K562 (cell line): ENCODE results near the gene GALNT12. TPM values are rescaled to one million over a fixed set of nuclear protein-coding genes. Genes with fewer than 3 reads are reported as not detected.

ENCODE experiments used
- ATAC-seq: fragments of 200-7000 bp; cut with Tn5 transposase; 3 replicates; pipeline ENCODE4 v1.9.1; 2020; ENCODE audit warnings: moderate library complexity
- BruUV-seq: library from RNA; stranded (reverse); fragments of 400-500 nt; replicated peaks from 2 replicates; lab custom pipeline; 2021; lab: Mats Ljungman, UMichigan
- CTCF ChIA-PET: fragments of 300-600 bp; formaldehyde crosslinking; extraction: SDS; loops from one replicate; lab custom pipeline; 2021; ENCODE audit warnings: low intra/inter-chr PET ratio; lab: Yijun Ruan, JAX
- POLR2A ChIA-PET: fragments of 300-600, 350-650 bp; sonication (Branson Sonifier 250); formaldehyde crosslinking; extraction: SDS; loops from one replicate; lab custom pipeline; 2021; ENCODE audit warnings: antibody characterized with exemption, inconsistent platforms; lab: Yijun Ruan, JAX
- DNase-seq, 4 experiments: peaks; one replicate each; pipeline versions ENCODE4 v3.0.0 to v3.0.0-alpha.2; 2011 to 2018; ENCODE audit warnings: low spot score in 3 of 4, mixed read lengths in 3 of 4; ENCODE audit errors: extremely low read depth in 1 of 4
- FAIRE-seq: peaks from 2 replicates; lab custom pipeline; 2011; peaks lifted over from hg19 to GRCh38; lab: Jason Lieb, UNC
- H2AFZ ChIP-seq: 2 replicates; pipeline ENCODE4 v1.6.0; 2011; ENCODE audit warnings: low read depth, low read length, control low read depth, inconsistent platforms
- H3K27ac ChIP-seq: fragments of 200-600 bp; 3 replicates; pipeline ENCODE4 v1.8.0; 2011; ENCODE audit warnings: low read depth, mild to moderate bottlenecking, control low read depth, inconsistent platforms, low read length, moderate library complexity, mixed read lengths; ENCODE audit errors: extremely low read depth
- H3K27me3 ChIP-seq, 2 experiments: fragments of 300-600 bp in 1 of 2; 2 replicates in 1 of 2; 3 replicates in 1 of 2; pipeline versions ENCODE4 v1.6.0 to v1.8.0; 2011; ENCODE audit warnings: inconsistent platforms in 2 of 2, low read length in 2 of 2, mild to moderate bottlenecking in 1 of 2, mixed read lengths in 1 of 2, moderate library complexity in 1 of 2; ENCODE audit not compliant: control insufficient read depth in 2 of 2, insufficient read depth in 2 of 2
- H3K36me3 ChIP-seq: fragments of 300-600 bp; 3 replicates; pipeline ENCODE4 v1.8.0; 2011; ENCODE audit warnings: mild to moderate bottlenecking, low read length, inconsistent platforms; ENCODE audit not compliant: control insufficient read depth, insufficient read depth
- H3K4me1 ChIP-seq, 2 experiments: fragments of 200-600 bp in 1 of 2; replicated peaks in 1 of 2; 2 replicates in 1 of 2; 3 replicates in 1 of 2; pipeline versions ENCODE4 v1.5.1 to v1.8.0; 2011; ENCODE audit warnings: inconsistent platforms in 2 of 2, low read length in 2 of 2, mild to moderate bottlenecking in 1 of 2, mixed read lengths in 1 of 2, moderate library complexity in 1 of 2; ENCODE audit not compliant: control insufficient read depth in 2 of 2, insufficient read depth in 2 of 2
- H3K4me2 ChIP-seq: 2 replicates; pipeline ENCODE4 v1.6.1; 2011; ENCODE audit warnings: low read length, control low read depth, inconsistent platforms, mixed read lengths; ENCODE audit not compliant: insufficient read depth
- H3K4me3 ChIP-seq: fragments of 200-600 bp; sonication (generic), shearing (Covaris generic); 2 replicates; pipeline ENCODE4 v1.5.1; 2016; ENCODE audit warnings: control low read depth, inconsistent platforms
- H3K79me2 ChIP-seq: fragments of 200-600 bp; 3 replicates; pipeline ENCODE4 v1.8.0; 2011; ENCODE audit warnings: low read length, inconsistent platforms; ENCODE audit not compliant: control insufficient read depth, insufficient read depth
- H3K9ac ChIP-seq, 2 experiments: 2 replicates each; pipeline versions ENCODE4 v1.6.0 to v1.6.1; 2011; ENCODE audit warnings: low read depth in 2 of 2, low read length in 2 of 2, control low read depth in 1 of 2, inconsistent platforms in 1 of 2, mild to moderate bottlenecking in 1 of 2, mixed read lengths in 1 of 2; ENCODE audit not compliant: insufficient read depth in 1 of 2
- H3K9me1 ChIP-seq: one replicate; pipeline ENCODE4 v1.6.0; 2011; ENCODE audit warnings: inconsistent platforms, mild to moderate bottlenecking, low read length, moderate library complexity; ENCODE audit not compliant: control insufficient read depth, insufficient read depth
- H3K9me3 ChIP-seq: replicated peaks from 2 replicates; pipeline ENCODE4 v1.5.1; 2011; ENCODE audit warnings: low read depth, low read length, inconsistent platforms; ENCODE audit not compliant: control insufficient read depth, insufficient read depth
- H4K20me1 ChIP-seq: replicated peaks from 2 replicates; pipeline ENCODE4 v1.6.1; 2011; ENCODE audit warnings: low read length, inconsistent platforms, mixed read lengths; ENCODE audit not compliant: control insufficient read depth, insufficient read depth
- ATF7 ChIP-seq: fragments of 450-650 bp; IDR thresholded peaks from 2 replicates; pipeline ENCODE4 v1.7.1; 2014; ENCODE audit warnings: mild to moderate bottlenecking, moderate library complexity
- DNMT1 ChIP-seq: fragments of 450-650 bp; IDR thresholded peaks from 2 replicates; pipeline ENCODE4 v1.6.1; 2016; ENCODE audit warnings: antibody characterized with exemption, mild to moderate bottlenecking
- PHB2 ChIP-seq: fragments of 450-650 bp; IDR thresholded peaks from 2 replicates; pipeline ENCODE4 v1.6.1; 2017; ENCODE audit warnings: low read depth
- SLC30A9 ChIP-seq: fragments of 250-450 bp; sonication (Bioruptor Pico); IDR thresholded peaks from 2 replicates; pipeline ENCODE4 v1.8.0; 2022; ENCODE audit warnings: mild to moderate bottlenecking, moderate library complexity
- STAT5B ChIP-seq: fragments of 250-450 bp; sonication (Bioruptor Pico); IDR thresholded peaks from 2 replicates; pipeline ENCODE4 v1.8.0; 2021; ENCODE audit warnings: mild to moderate bottlenecking, inconsistent platforms
- THAP7 ChIP-seq: fragments of 250-450 bp; sonication (Bioruptor Pico); IDR thresholded peaks from 2 replicates; pipeline ENCODE4 v1.5.0; 2021
- ZNF274 ChIP-seq: IDR thresholded peaks from 2 replicates; pipeline ENCODE4 v1.6.1; 2011; ENCODE audit warnings: low read depth, mild to moderate bottlenecking, low read length, moderate library complexity, borderline replicate concordance
- ZNF583 ChIP-seq: fragments of 250-450 bp; sonication (Bioruptor Pico); IDR thresholded peaks from 2 replicates; pipeline ENCODE4 v1.4.0; 2020
- WGBS: fragments of 100-300 bp; shearing (Covaris generic); methylation state at CpG from one replicate; pipeline ENCODE4 v1.1.6; 2016; ENCODE audit warnings: low coverage, mixed read lengths; ENCODE audit not compliant: insufficient coverage; ENCODE audit errors: missing lambda C conversion rate; 5-methylcytosine and 5-hydroxymethylcytosine counted together
- in situ Hi-C: fragments of 300-500 bp; cut with MboI; formaldehyde crosslinking; loops from 4 replicates; pipeline ENCODE4 v1.15.0; 2018; ENCODE audit warnings: inconsistent platforms, mixed read lengths
- intact Hi-C: fragments of 100-400 bp; cut with micrococcal nuclease; formaldehyde crosslinking; loops from 2 replicates; pipeline ENCODE4 v1.14.2; 2022
- polyA plus RNA-seq, 8 experiments: library from polyadenylated mRNA; depleted of rRNA in 4 of 8; stranded (reverse) in 5 of 8; unstranded in 3 of 8; fragments of >200 nt; fragmentation: Nextera tagmentation in 2 of 8; fragmentation: Illumina TruSeq in 1 of 8; extraction: Ambion mirVana in 2 of 8; extraction: Trizol in 1 of 8; gene quantifications; 2 replicates each; pipeline versions ENCODE4 v1.2.1 to v1.2.3, GENCODE V29; 2011 to 2014; ENCODE audit warnings: inconsistent platforms in 1 of 8, missing spikeins in 1 of 8
- total RNA-seq, 7 experiments: library from RNA; depleted of rRNA in 6 of 7; stranded (reverse); fragments of >200 nt in 6 of 7; fragmentation: Illumina TruSeq in 2 of 7; extraction: Trizol in 2 of 7; gene quantifications; 2 replicates each; pipeline versions ENCODE4 v1.2.1 to v1.2.3, GENCODE V29; 2011 to 2021; ENCODE audit warnings: low replicate concordance in 1 of 7
- TF ChIP-seq, protein P1 (sequence below): fragments of 250-450 bp; sonication (Bioruptor Pico); IDR thresholded peaks from 2 replicates; pipeline ENCODE4 v1.5.0; 2022; ENCODE audit warnings: mild to moderate bottlenecking
- TF ChIP-seq, protein P2 (sequence below): sonication (generic); IDR thresholded peaks from 2 replicates; pipeline ENCODE4 v1.6.1; 2016
- TF ChIP-seq, protein P3 (sequence below): sonication (generic); formaldehyde crosslinking; IDR thresholded peaks from 2 replicates; pipeline ENCODE4 v1.8.1; 2023; ENCODE audit warnings: missing genetic modification reagents, mild to moderate bottlenecking, borderline replicate concordance

GALNT12 gene
- total and polyA plus RNA-seq, 9 of the 15 experiments (the other 6 are each of a cell fraction or from before 2014, with no cell fraction given), result 29.7 to 82.9 (median 44.2) TPM

DNA sequence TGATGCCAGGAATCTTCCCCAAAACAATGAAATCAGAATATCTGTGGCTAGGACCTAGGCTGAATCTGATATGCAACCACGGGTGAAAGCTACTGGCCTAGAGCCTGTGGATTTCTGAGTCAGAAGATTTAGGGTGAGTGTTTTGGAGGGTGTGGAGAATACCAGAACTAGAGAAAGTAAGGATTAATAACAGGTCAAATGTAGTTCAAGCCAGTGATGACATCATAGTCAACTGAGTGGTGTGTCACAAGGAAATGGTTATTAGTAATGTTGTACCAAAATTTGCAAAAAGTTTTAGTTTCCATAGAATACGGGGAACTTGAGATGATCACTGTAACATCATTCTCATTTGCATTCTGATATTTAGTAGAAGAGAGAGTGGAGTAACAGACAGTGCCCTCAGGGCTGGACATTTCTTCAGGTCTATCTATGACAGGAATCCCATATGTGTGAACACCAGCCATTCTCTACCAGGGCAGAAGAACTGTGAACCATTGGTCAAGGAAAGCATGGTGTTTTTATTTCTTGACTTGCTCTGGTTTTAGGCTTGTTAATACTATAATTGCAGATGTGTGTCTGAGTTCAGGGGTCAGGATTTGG, 3.7 kb downstream of the GALNT12 start:
- Histone ChIP-seq H3K27ac (peak overlapping the region; percentile 59; the same call in 2 of the 3 replicates), H3K4me2 (no peak overlapping the region)
- ATAC-seq, result no peak
- TF ChIP-seq ZNF274 (no peak), DNMT1 (no peak), ZNF583 (CRISPR knock-in tag) (no peak), THAP7 (no peak), ATF7 (peak; percentile 85), PHB2 (no peak), SLC30A9 (CRISPR knock-in tag) (no peak), STAT5B (CRISPR knock-in tag) (no peak)
- TF ChIP-seq, protein P1, sequence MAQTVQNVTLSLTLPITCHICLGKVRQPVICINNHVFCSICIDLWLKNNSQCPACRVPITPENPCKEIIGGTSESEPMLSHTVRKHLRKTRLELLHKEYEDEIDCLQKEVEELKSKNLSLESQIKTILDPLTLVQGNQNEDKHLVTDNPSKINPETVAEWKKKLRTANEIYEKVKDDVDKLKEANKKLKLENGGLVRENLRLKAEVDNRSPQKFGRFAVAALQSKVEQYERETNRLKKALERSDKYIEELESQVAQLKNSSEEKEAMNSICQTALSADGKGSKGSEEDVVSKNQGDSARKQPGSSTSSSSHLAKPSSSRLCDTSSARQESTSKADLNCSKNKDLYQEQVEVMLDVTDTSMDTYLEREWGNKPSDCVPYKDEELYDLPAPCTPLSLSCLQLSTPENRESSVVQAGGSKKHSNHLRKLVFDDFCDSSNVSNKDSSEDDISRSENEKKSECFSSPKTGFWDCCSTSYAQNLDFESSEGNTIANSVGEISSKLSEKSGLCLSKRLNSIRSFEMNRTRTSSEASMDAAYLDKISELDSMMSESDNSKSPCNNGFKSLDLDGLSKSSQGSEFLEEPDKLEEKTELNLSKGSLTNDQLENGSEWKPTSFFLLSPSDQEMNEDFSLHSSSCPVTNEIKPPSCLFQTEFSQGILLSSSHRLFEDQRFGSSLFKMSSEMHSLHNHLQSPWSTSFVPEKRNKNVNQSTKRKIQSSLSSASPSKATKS (CRISPR knock-in tag), result no peak
- TF ChIP-seq, protein P2, sequence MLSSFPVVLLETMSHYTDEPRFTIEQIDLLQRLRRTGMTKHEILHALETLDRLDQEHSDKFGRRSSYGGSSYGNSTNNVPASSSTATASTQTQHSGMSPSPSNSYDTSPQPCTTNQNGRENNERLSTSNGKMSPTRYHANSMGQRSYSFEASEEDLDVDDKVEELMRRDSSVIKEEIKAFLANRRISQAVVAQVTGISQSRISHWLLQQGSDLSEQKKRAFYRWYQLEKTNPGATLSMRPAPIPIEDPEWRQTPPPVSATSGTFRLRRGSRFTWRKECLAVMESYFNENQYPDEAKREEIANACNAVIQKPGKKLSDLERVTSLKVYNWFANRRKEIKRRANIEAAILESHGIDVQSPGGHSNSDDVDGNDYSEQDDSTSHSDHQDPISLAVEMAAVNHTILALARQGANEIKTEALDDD, result peak; percentile 29; the same call in 1 of the 2 replicates
- TF ChIP-seq, protein P3, sequence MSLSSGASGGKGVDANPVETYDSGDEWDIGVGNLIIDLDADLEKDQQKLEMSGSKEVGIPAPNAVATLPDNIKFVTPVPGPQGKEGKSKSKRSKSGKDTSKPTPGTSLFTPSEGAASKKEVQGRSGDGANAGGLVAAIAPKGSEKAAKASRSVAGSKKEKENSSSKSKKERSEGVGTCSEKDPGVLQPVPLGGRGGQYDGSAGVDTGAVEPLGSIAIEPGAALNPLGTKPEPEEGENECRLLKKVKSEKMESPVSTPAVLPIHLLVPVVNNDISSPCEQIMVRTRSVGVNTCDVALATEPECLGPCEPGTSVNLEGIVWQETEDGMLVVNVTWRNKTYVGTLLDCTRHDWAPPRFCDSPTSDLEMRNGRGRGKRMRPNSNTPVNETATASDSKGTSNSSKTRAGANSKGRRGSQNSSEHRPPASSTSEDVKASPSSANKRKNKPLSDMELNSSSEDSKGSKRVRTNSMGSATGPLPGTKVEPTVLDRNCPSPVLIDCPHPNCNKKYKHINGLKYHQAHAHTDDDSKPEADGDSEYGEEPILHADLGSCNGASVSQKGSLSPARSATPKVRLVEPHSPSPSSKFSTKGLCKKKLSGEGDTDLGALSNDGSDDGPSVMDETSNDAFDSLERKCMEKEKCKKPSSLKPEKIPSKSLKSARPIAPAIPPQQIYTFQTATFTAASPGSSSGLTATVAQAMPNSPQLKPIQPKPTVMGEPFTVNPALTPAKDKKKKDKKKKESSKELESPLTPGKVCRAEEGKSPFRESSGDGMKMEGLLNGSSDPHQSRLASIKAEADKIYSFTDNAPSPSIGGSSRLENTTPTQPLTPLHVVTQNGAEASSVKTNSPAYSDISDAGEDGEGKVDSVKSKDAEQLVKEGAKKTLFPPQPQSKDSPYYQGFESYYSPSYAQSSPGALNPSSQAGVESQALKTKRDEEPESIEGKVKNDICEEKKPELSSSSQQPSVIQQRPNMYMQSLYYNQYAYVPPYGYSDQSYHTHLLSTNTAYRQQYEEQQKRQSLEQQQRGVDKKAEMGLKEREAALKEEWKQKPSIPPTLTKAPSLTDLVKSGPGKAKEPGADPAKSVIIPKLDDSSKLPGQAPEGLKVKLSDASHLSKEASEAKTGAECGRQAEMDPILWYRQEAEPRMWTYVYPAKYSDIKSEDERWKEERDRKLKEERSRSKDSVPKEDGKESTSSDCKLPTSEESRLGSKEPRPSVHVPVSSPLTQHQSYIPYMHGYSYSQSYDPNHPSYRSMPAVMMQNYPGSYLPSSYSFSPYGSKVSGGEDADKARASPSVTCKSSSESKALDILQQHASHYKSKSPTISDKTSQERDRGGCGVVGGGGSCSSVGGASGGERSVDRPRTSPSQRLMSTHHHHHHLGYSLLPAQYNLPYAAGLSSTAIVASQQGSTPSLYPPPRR (CRISPR knock-in tag), result no peak

More for the DNA sequence above, 3.7 kb downstream of the GALNT12 start:
- ChIA-PET POLR2A (interaction anchor here (0.6 to 0.7 kb wide), 2 partner anchors 11 to 144 kb away, joined by 3 to 5 read pairs; no protein-coding TSS in a partner anchor), CTCF (no interaction called here)
- Histone ChIP-seq H3K27me3 (no peaks in the 10 kb centered on the region), H4K20me1 (no peaks in the 10 kb centered on the region), H3K9me3 (peaks cover 2% of the 10 kb centered on the region; the same call in 1 of the 2 replicates), H3K9me1 (no peaks in the 10 kb centered on the region), H3K9ac (peak overlapping the region in 1 of 2 experiments; percentile 6; a peak in 1 of 4 replicates), H2AFZ (no peak overlapping the region), H3K36me3 (peaks cover 16% of the 10 kb centered on the region; the same call in 2 of the 3 replicates), H3K79me2 (peaks cover 47% of the 10 kb centered on the region), H3K4me1 (peaks cover 31 to 38% of the 10 kb centered on the region in 2 experiments), H3K4me3 (no peak overlapping the region)
- FAIRE-seq (no peak), DNase-seq (no peak)
- in situ Hi-C loops (no loop called here), intact Hi-C loops (no loop called here)
- WGBS, result 35% methylated on average over 2 of the region's 2 CpGs
- BruUV-seq, result no TSS peak
